HEK293 (cell line): Measurements from ENCODE around the gene SRD5A3.

Source experiments
- CTCF ChIP-seq: fragments of 450-650 bp; formaldehyde crosslinking; IDR thresholded peaks from 2 replicates; pipeline ENCODE4 v1.5.1; 2016; ENCODE audit warnings: missing biosample characterization, missing genetic modification characterization
- GLI4 ChIP-seq: fragments of 450-650 bp; formaldehyde crosslinking; IDR thresholded peaks from 2 replicates; pipeline ENCODE4 v1.5.1; 2016; ENCODE audit warnings: missing biosample characterization, missing genetic modification characterization
- PATZ1 ChIP-seq: fragments of 450-650 bp; formaldehyde crosslinking; IDR thresholded peaks from 2 replicates; pipeline ENCODE4 v1.5.1; 2016; ENCODE audit warnings: missing biosample characterization, missing genetic modification characterization
- ZNF843 ChIP-seq: fragments of 450-650 bp; formaldehyde crosslinking; IDR thresholded peaks from 2 replicates; pipeline ENCODE4 v1.5.1; 2016; ENCODE audit warnings: missing biosample characterization, missing genetic modification characterization

GRCh38 chr4:55311792-55312488, 34.1 kb upstream of the SRD5A3 start:
- no peak for TF ChIP-seq CTCF (tag by site-specific recombination)
- TF ChIP-seq ZNF843, result no peak
- TF ChIP-seq GLI4 (tag by site-specific recombination), result no peak
- TF ChIP-seq PATZ1 (tag by site-specific recombination), result no peak
